K562 treated with DMSO at 1 percent for 4 hours (cell line): Measurements from ENCODE around the gene ZSCAN30. TPM values are rescaled to one million over a fixed set of nuclear protein-coding genes. Genes with fewer than 3 reads are reported as not detected.

Experiments used
- total RNA-seq: library from RNA; unstranded; fragments of 300-600 nt; gene quantifications from 2 replicates; pipeline ENCODE4 v1.2.3, GENCODE V29; 2022; ENCODE audit not compliant: insufficient read depth

The ZSCAN30 gene
- total RNA-seq: 6.7 and 8.1 TPM in 2 replicates

GRCh38 chr18:35290094-35290735, at the start of gene ZSCAN30:
ZSCAN30 (minus strand) TSS chr18:35290229; CDS start chr18:35264352, 25,877 bp downstream.

GRCh38 chr18:35240664-35241447, 49.2 kb downstream of the ZSCAN30 start, which contains the start of gene ZNF397:
ZNF397 (plus strand) TSS chr18:35241034; CDS start chr18:35242471, 1,437 bp downstream.

Other genes starting within 250 kb of the ZSCAN30 start
- 35.2 and 39.1 TPM in 2 replicates for gene MAPRE2, start 248.8 kb downstream of the ZSCAN30 start, total RNA-seq
- gene ZNF397, start 49.2 kb downstream of the ZSCAN30 start, total RNA-seq: 8.1 and 11.2 TPM in 2 replicates
- gene ZNF24, start 54.2 kb upstream of the ZSCAN30 start, total RNA-seq: 25.7 and 36.1 TPM in 2 replicates
- gene ZNF396, start 87.1 kb upstream of the ZSCAN30 start, total RNA-seq: 0.92 and 4.7 TPM in 2 replicates
- 22.4 and 24.6 TPM in 2 replicates for gene INO80C, start 207.7 kb upstream of the ZSCAN30 start, total RNA-seq